ENCODE data around the gene OTULINL.
"Not testable (repeated sequence)": the region's sequence is repeated elsewhere in the genome, so short reads cannot be mapped to it uniquely, and the experiment has no call there.

OTULINL gene

GRCh38 chr5:14547666-14548065 lies 33.9 kb upstream of the OTULINL start:
- DNase-seq (ENCODE audit: low spot score) = no peak
- TF ChIP-seq CTCF (IDR thresholded peaks at IDR 0.05; ENCODE audit: poor library complexity, severe bottlenecking) = no peak
- H3K4me1 ChIP-seq (ENCODE audit: insufficient read depth, poor library complexity, severe bottlenecking) = no peaks in the 10 kb centered on the region
- no peaks in the 10 kb centered on the region for H3K9me3 ChIP-seq (ENCODE audit: severe bottlenecking)
- no peak overlapping the region for H3K27ac ChIP-seq (ENCODE audit: poor library complexity, severe bottlenecking)
- no peak overlapping the region for H3K4me3 ChIP-seq (ENCODE audit: severe bottlenecking)
- ATAC-seq (ENCODE audit: low read depth) = no peak
- H3K27me3 ChIP-seq (ENCODE audit: insufficient read depth, poor library complexity, severe bottlenecking) = no peaks in the 10 kb centered on the region
- no peaks in the 10 kb centered on the region for H3K36me3 ChIP-seq (ENCODE audit: low read depth)

GRCh38 chr5:14551211-14551610 lies 30.4 kb upstream of the OTULINL start:
- H3K27ac ChIP-seq (ENCODE audit: poor library complexity, severe bottlenecking) = no peak overlapping the region
- H3K36me3 ChIP-seq (ENCODE audit: low read depth) = no peaks in the 10 kb centered on the region
- no peak overlapping the region for H3K4me3 ChIP-seq (ENCODE audit: severe bottlenecking)
- TF ChIP-seq CTCF (IDR thresholded peaks at IDR 0.05; ENCODE audit: poor library complexity, severe bottlenecking) = no peak
- H3K27me3 ChIP-seq (ENCODE audit: insufficient read depth, poor library complexity, severe bottlenecking) = no peaks in the 10 kb centered on the region
- ATAC-seq (ENCODE audit: low read depth) (no peak), DNase-seq (ENCODE audit: low spot score) (no peak)
- H3K9me3 ChIP-seq (ENCODE audit: severe bottlenecking) = no peaks in the 10 kb centered on the region
- no peaks in the 10 kb centered on the region for H3K4me1 ChIP-seq (ENCODE audit: insufficient read depth, poor library complexity, severe bottlenecking)

GRCh38 chr5:14552017-14552416 lies 29.6 kb upstream of the OTULINL start:
- H3K4me1 ChIP-seq (ENCODE audit: insufficient read depth, poor library complexity, severe bottlenecking) = no peaks in the 10 kb centered on the region
- no peaks in the 10 kb centered on the region for H3K9me3 ChIP-seq (ENCODE audit: severe bottlenecking)
- H3K4me3 ChIP-seq (ENCODE audit: severe bottlenecking) = no peak overlapping the region
- DNase-seq (ENCODE audit: low spot score) (no peak), ATAC-seq (ENCODE audit: low read depth) (no peak)
- H3K27me3 ChIP-seq (ENCODE audit: insufficient read depth, poor library complexity, severe bottlenecking) = no peaks in the 10 kb centered on the region
- no peak overlapping the region for H3K27ac ChIP-seq (ENCODE audit: poor library complexity, severe bottlenecking)
- no peak for TF ChIP-seq CTCF (IDR thresholded peaks at IDR 0.05; ENCODE audit: poor library complexity, severe bottlenecking)
- H3K36me3 ChIP-seq (ENCODE audit: low read depth) = no peaks in the 10 kb centered on the region

GRCh38 chr5:14554288-14554687 lies 27.3 kb upstream of the OTULINL start:
- H3K27me3 ChIP-seq (ENCODE audit: insufficient read depth, poor library complexity, severe bottlenecking); ATAC-seq (ENCODE audit: low read depth); DNase-seq (ENCODE audit: low spot score): not testable (repeated sequence)

GRCh38 chr5:14556015-14556414 lies 25.6 kb upstream of the OTULINL start:
- DNase-seq (ENCODE audit: low spot score) = no peak
- H3K4me3 ChIP-seq (ENCODE audit: severe bottlenecking) = no peak overlapping the region
- ATAC-seq (ENCODE audit: low read depth) = no peak
- H3K9me3 ChIP-seq (ENCODE audit: severe bottlenecking) = no peaks in the 10 kb centered on the region
- H3K4me1 ChIP-seq (ENCODE audit: insufficient read depth, poor library complexity, severe bottlenecking) = no peaks in the 10 kb centered on the region
- no peak overlapping the region for H3K27ac ChIP-seq (ENCODE audit: poor library complexity, severe bottlenecking)
- no peaks in the 10 kb centered on the region for H3K27me3 ChIP-seq (ENCODE audit: insufficient read depth, poor library complexity, severe bottlenecking)
- H3K36me3 ChIP-seq (ENCODE audit: low read depth) = no peaks in the 10 kb centered on the region
- no peak for TF ChIP-seq CTCF (IDR thresholded peaks at IDR 0.05; ENCODE audit: poor library complexity, severe bottlenecking)

More at GRCh38 chr5:14554288-14554687, 27.3 kb upstream of the OTULINL start:
- not testable (repeated sequence) for H3K4me3 ChIP-seq (ENCODE audit: severe bottlenecking); H3K4me1 ChIP-seq (ENCODE audit: insufficient read depth, poor library complexity, severe bottlenecking); H3K27ac ChIP-seq (ENCODE audit: poor library complexity, severe bottlenecking); H3K36me3 ChIP-seq (ENCODE audit: low read depth); H3K9me3 ChIP-seq (ENCODE audit: severe bottlenecking)
